GM18505 (cell line): ENCODE measurements around the gene MIPOL1.
"Not testable (repeated sequence)": the region's sequence is repeated elsewhere in the genome, so short reads cannot be mapped to it uniquely, and the experiment has no call there.

Experiments
- ATAC-seq: cut with Tn5 transposase; IDR thresholded peaks from one replicate; pipeline ENCODE4 v1.9.1; 2021; ENCODE audit not compliant: unreplicated experiment
- POLR2A ChIP-seq: IDR thresholded peaks from 4 replicates; pipeline ENCODE4 v1.6.1; 2011; ENCODE audit warnings: borderline replicate concordance; ENCODE audit not compliant: insufficient read depth, insufficient read length; ENCODE audit errors: extremely low read depth

The MIPOL1 gene

GRCh38 chr14:37198273-37198598 lies 499 bp downstream of the MIPOL1 start:
- ATAC-seq, result no peak
- no peak for TF ChIP-seq POLR2A

GRCh38 chr14:37198907-37199306 lies 1.2 kb downstream of the MIPOL1 start:
- TF ChIP-seq POLR2A, result no peak
- ATAC-seq, result no peak

GRCh38 chr14:37201724-37202123 lies 4.0 kb downstream of the MIPOL1 start:
- ATAC-seq, result no peak
- TF ChIP-seq POLR2A, result no peak

GRCh38 chr14:37202265-37202664 lies 4.5 kb downstream of the MIPOL1 start:
- no peak for ATAC-seq
- TF ChIP-seq POLR2A, result no peak

- no peak for ATAC-seq
- TF ChIP-seq POLR2A, result no peak
These were observed 5.1 kb downstream of the MIPOL1 start for GRCh38 chr14:37202812-37203211.

- TF ChIP-seq POLR2A, result no peak
- no peak for ATAC-seq
These were observed 5.7 kb downstream of the MIPOL1 start for GRCh38 chr14:37203423-37203822.

GRCh38 chr14:37205623-37206605 lies 8.2 kb downstream of the MIPOL1 start:
- ATAC-seq, result not testable (repeated sequence)

- not testable (repeated sequence) for ATAC-seq
These were observed 11.9 kb downstream of the MIPOL1 start for GRCh38 chr14:37209617-37210016.

GRCh38 chr14:37210448-37210847 lies 12.7 kb downstream of the MIPOL1 start:
- no peak for ATAC-seq
- no peak for TF ChIP-seq POLR2A

- no peak for TF ChIP-seq POLR2A
- ATAC-seq, result no peak
These were observed 15.3 kb downstream of the MIPOL1 start for GRCh38 chr14:37213016-37213415.

- ATAC-seq, result no peak
- no peak for TF ChIP-seq POLR2A
These were observed 17.6 kb downstream of the MIPOL1 start for GRCh38 chr14:37215345-37215744.

GRCh38 chr14:37221073-37221472 lies 23.3 kb downstream of the MIPOL1 start:
- ATAC-seq, result no peak
- TF ChIP-seq POLR2A, result no peak

GRCh38 chr14:37223947-37224474 lies 26.3 kb downstream of the MIPOL1 start:
- no peak for ATAC-seq
- no peak for TF ChIP-seq POLR2A

GRCh38 chr14:37225668-37226067 lies 27.9 kb downstream of the MIPOL1 start:
- ATAC-seq, result not testable (repeated sequence)
